ENCODE results near the gene CREB3L4. TPM values are rescaled to one million over a fixed set of nuclear protein-coding genes. Genes with fewer than 3 reads are reported as not detected.

Gene CREB3L4
- total and polyA plus RNA-seq, 2 experiments from 2014 or later: 8.6 to 15.1 TPM

- Histone ChIP-seq H3K4me1 (ENCODE audit: insufficient read depth) (peaks cover 13% of the 10 kb centered on the region), H3K27me3 (no peaks in the 10 kb centered on the region), H2AFZ (no peak overlapping the region), H3K9me3 (ENCODE audit: low read depth) (no peaks in the 10 kb centered on the region), H3K4me2 (peak overlapping the region; percentile 94), H3K27ac (peak overlapping the region; percentile 89), H3K79me2 (peaks cover 31% of the 10 kb centered on the region), H3K9me2 (replicated peaks; ENCODE audit: insufficient read depth) (no peaks in the 10 kb centered on the region), H4K20me1 (ENCODE audit: insufficient read depth, poor library complexity, severe bottlenecking) (no peaks in the 10 kb centered on the region), H3K36me3 (replicated peaks; ENCODE audit: insufficient read depth, low read depth) (no peaks in the 10 kb centered on the region), H3K4me3 (peak overlapping the region; percentile 64)
- 87% methylated on average over 6 of the region's 6 CpGs for WGBS (ENCODE audit: low lambda C conversion rate, missing lambda C conversion rate)
- TF ChIP-seq EZH2 (IDR thresholded peaks at IDR 0.05; ENCODE audit: borderline replicate concordance): no peak
- no peak for TF ChIP-seq CTCF (IDR thresholded peaks at IDR 0.05; ENCODE audit: poor library complexity)
- TF ChIP-seq EZH2phosphoT487 (IDR thresholded peaks at IDR 0.05; ENCODE audit: low read depth, severe bottlenecking, unreplicated experiment): no peak
- DNase-seq (ENCODE audit: low spot score): no peak
These were observed 16.6 kb downstream of the CREB3L4 start for GRCh38 chr1:153984123-153984894.

GRCh38 chr1:153985341-153985912 lies 17.7 kb downstream of the CREB3L4 start:
- H3K36me3 ChIP-seq (replicated peaks; ENCODE audit: insufficient read depth, low read depth): no peaks in the 10 kb centered on the region
- H3K4me2 ChIP-seq: peak overlapping the region; percentile 94
- H3K27ac ChIP-seq: peak overlapping the region; percentile 89
- peaks cover 27% of the 10 kb centered on the region for H3K79me2 ChIP-seq
- no peaks in the 10 kb centered on the region for H3K9me2 ChIP-seq (replicated peaks; ENCODE audit: insufficient read depth)
- no peaks in the 10 kb centered on the region for H3K27me3 ChIP-seq
- TF ChIP-seq EZH2phosphoT487 (IDR thresholded peaks at IDR 0.05; ENCODE audit: low read depth, severe bottlenecking, unreplicated experiment) (no peak), CTCF (IDR thresholded peaks at IDR 0.05; ENCODE audit: poor library complexity) (no peak), EZH2 (IDR thresholded peaks at IDR 0.05; ENCODE audit: borderline replicate concordance) (no peak)
- WGBS (ENCODE audit: low lambda C conversion rate, missing lambda C conversion rate): 7% methylated on average over 7 of the region's 7 CpGs
- peak overlapping the region; percentile 83 for H2AFZ ChIP-seq
- H4K20me1 ChIP-seq (ENCODE audit: insufficient read depth, poor library complexity, severe bottlenecking): no peaks in the 10 kb centered on the region
- H3K4me1 ChIP-seq (ENCODE audit: insufficient read depth): peaks cover 13% of the 10 kb centered on the region
- DNase-seq (ENCODE audit: low spot score): peak; percentile 73
- H3K9me3 ChIP-seq (ENCODE audit: low read depth): no peaks in the 10 kb centered on the region
- H3K4me3 ChIP-seq: peak overlapping the region; percentile 64

GRCh38 chr1:153985941-153986761 lies 18.4 kb downstream of the CREB3L4 start, which contains the start of gene RAB13:
Gene RAB13, minus strand, starts transcription at chr1:153986339. Its CDS starts 103 bp downstream, at chr1:153986236.
- peak within 1 kb of the TSS; percentile 83 for H2AFZ ChIP-seq
- peak; percentile 95 for DNase-seq (ENCODE audit: low spot score)
- 1% methylated on average over 16 of the region's 32 CpGs for WGBS (ENCODE audit: low lambda C conversion rate, missing lambda C conversion rate)

More at GRCh38 chr1:153985941-153986761, 18.4 kb downstream of the CREB3L4 start, which contains the start of gene RAB13:
- no peak for TF ChIP-seq EZH2 (IDR thresholded peaks at IDR 0.05; ENCODE audit: borderline replicate concordance)
- no peak for TF ChIP-seq CTCF (IDR thresholded peaks at IDR 0.05; ENCODE audit: poor library complexity)
- no peak for TF ChIP-seq EZH2phosphoT487 (IDR thresholded peaks at IDR 0.05; ENCODE audit: low read depth, severe bottlenecking, unreplicated experiment)
- Histone ChIP-seq H3K4me2 (peak within 1 kb of the TSS; percentile 94), H3K27me3 (no peaks in the 10 kb centered on the region), H3K27ac (peak within 1 kb of the TSS; percentile 89), H4K20me1 (ENCODE audit: insufficient read depth, poor library complexity, severe bottlenecking) (no peaks in the 10 kb centered on the region), H3K4me1 (ENCODE audit: insufficient read depth) (peaks cover 13% of the 10 kb centered on the region), H3K4me3 (peak within 1 kb of the TSS; percentile 64), H3K9me3 (ENCODE audit: low read depth) (no peaks in the 10 kb centered on the region), H3K36me3 (replicated peaks; ENCODE audit: insufficient read depth, low read depth) (no peaks in the 10 kb centered on the region), H3K9me2 (replicated peaks; ENCODE audit: insufficient read depth) (no peaks in the 10 kb centered on the region), H3K79me2 (peaks cover 32% of the 10 kb centered on the region)
